HS-5 (cell line): ENCODE measurements around the gene GNAT2.
"Not testable (repeated sequence)": the region's sequence is repeated elsewhere in the genome, so short reads cannot be mapped to it uniquely, and the experiment has no call there.

Source experiments
- DNase-seq: peaks from one replicate; pipeline ENCODE4 v3.0.0-alpha.2; 2012; ENCODE audit warnings: low read depth

The GNAT2 gene

DNA sequence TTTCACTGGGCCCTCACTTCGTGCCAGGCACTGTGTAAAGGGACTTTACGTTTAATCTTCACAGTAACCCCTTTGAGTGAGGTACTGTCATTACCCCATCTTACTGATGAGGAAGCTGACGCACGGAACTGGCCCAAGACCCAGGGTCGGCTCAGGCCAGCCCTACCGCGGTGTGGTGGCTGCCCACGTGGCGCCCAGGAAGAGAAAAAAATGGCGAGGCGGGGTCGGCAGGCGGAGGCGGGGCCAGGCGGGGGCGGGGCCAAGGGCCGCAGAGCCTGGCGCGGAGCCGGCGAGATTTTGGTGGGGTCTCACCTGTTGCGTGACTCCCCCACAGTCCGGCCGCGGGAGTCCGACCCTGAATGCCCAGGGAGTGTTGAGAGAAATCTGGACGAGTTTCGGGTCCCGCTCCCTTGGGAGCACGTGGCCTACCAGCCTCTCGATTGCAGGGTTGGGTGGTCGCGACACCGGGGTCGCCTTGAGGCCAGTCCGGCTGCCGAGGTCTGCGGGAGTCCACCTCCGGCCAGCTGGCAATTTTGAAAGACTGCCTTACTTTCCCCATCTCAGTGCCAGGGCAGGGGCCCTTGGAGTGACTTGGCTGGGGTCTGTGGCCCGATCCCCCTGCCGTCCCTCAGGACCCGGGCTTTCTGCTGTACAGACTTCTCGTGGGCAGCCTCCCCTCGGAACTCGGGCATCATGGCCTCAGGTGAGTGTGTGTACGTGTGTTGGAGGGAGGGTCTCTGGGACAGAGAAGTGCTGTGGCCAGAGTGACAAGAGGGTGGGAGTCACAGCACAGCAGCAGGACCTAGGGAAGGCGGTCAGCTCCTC is at the start of gene GNAT2, which contains the start of gene AMPD2:
TSS of gene GNAT2 (minus strand) at position 41 of the 825 bp plus-strand sequence. CDS start 6,746 bp downstream, outside the sequence.
TSS of gene AMPD2 (plus strand) at position 262 of the 825 bp plus-strand sequence. CDS start 1,339 bp downstream, outside the sequence.
- DNase-seq, result peak; percentile 68

DNA sequence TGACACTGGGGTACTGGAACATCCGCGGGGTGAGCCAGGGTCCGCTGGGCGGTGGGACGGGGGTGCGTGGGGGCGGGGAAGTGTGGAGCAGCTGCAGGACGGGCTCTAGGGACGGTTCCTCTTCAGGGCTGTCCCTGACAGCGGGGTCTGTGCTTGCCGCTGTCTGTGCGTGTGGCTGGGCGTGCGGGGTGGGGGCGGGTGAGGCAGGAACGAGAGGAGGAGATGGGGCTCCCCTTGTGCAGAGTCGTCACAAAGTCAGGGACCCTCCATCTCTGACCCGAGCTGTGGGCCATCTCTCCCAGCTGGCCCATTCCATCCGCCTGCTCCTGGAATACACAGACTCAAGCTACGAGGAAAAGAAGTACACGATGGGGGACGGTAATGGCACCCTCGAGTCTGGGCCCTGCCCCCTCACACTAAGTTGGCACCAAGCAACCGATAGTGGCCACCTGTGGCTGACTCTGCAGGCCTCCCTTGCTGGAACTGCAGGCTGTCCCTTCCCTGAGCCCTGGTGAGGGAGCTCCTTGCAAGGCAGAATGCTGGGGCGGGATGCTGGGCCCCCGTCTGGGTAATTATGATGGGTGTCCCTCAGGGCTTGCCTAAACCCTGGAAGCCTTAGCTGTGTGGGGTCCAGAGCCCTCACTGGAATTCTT is 48.8 kb upstream of the GNAT2 start:
- no peak for DNase-seq

DNA sequence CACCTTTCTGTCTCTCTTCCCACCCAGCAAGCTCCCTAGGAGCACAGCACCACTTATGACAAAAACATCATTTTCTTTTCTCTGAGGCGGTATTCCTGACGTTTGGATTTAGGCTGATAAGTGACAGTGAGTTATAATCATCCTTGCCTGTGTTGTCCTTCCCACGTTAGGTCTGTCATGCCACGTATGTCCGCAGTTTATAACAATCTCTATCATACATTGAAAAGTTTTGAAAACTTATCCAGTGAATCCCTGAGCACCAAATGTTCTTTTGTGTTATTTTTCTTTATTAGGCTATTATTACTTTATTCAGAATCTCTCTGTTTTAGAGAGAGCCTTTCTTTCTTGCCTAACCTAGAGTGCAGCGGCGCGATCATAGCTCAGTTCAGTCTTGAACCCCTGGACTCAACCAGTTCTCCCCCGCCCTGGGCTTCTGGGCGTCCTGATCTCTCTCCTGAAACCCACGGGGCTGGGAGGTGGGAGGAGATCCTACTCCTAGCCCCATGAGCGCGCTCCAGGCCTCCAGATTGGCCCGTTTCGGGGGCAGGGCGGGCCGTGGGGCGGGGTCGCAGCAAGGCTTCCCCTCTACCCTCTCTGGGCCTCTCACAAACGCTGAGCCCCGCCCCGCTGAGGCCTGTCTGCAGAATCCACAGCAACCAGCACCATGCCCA is 48.2 kb upstream of the GNAT2 start, which contains the start of gene GSTM2:
TSS of gene GSTM2 (plus strand) at position 606 of the 671 bp plus-strand sequence. CDS start at position 665, 59 bp downstream.
- no peak for DNase-seq

DNA sequence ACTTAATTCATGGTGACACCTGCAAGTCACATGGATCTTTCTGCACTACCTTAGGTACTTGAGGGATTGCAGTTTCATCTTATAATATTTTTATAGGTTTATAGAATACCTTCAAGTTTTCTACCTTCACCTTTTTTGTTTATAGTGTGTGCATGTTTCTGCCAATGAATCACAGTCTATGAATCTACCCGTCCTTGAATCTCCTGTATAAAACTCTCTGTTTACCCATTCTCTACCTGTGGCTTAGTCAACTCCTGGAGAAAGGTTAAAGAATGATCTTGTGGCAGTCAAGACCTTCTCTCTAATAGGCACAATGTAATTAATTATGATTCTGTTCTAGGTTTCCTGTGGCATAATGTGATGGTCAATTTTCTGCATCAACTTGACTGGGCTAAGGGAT is 45.3 kb upstream of the GNAT2 start:
- DNase-seq, result no peak

DNA sequence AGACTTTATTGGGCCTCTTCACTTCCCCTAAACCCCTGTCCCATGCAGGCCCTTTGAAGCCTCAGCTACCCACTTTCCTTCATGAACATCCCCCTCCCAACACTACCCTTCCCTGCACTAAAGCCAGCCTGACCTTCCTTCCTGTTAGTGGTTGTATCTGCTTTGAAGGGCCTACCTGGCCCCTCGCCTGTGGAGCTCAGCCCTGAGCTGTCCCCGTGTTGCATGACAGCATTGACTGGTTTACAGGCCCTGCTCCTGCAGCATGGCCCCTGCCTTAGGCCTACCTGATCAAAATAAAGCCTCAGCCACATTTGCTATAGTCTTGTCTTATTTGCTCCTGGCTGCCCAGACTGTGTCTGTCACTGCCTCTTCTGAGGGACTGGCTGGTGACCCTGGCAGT is 42.0 kb upstream of the GNAT2 start:
- no peak for DNase-seq

DNA sequence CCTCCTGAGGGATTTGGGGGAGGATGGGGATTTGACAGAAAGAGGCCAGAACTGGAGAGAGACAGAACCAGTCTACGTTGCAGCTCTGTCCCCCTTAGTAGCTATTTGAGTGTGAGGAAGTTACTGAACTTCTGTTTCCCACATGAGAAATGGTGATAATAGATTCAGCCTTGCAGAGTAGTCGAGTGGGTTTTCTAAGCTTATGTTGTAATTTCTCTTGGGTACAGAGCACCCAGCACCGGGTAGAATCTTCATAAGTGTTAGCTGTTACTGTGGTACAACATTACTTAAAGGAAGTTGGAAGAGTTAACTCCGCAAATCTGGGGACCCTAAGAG is 41.2 kb upstream of the GNAT2 start:
- not testable (repeated sequence) for DNase-seq

DNA sequence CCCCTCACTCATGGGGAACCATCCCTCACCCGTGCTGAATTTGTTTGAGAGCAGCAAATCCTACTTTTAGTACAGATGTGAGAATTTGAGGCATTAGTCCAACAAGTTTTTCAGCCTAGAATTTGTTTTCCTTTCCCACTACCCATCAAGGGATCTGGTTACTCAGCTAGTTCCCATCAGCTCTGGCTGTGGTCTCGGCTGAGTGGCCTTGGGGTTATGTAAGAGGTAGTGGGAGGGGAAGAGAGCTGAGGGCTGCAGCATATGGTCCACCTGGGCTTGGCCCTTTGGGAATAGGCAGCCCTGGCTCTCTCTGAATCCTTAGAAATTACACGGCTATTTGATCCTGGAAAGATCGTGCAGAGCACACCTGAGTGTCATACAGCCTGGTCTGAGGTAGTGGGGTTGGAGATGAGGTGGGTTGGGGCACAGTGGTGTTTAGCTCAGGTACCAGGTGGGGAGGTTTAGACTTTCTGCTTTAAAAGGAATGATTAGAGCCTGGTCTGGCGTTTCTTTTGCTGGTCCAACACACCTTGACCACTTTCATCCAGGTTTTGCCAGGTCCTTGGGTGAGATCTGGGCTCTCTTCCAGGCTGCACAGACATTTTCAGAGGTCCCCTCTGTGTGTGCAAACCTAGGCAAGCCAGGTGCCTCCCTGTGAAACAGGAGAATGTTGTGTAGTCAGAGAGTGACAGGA is 40.7 kb upstream of the GNAT2 start:
- DNase-seq, result no peak

DNA sequence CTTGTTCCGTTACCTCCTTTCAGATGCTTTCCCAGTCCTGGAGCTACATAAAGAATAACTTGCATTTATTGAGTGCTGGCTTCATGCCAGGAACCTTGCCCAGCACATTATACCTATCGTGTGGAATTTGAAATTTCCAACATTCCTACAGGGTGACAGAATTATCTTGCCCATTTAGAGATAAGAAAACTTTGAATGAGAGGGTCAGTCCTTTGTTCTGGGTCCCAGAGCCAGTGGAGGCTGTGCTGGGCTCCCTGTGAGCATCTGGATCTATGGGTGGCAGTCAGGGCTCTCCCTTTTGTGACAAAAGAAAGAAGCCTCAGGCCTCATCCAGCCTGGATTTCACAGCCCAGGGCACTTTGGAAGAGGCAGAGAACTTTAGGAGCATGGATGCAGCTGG is 39.7 kb upstream of the GNAT2 start:
- no peak for DNase-seq

DNA sequence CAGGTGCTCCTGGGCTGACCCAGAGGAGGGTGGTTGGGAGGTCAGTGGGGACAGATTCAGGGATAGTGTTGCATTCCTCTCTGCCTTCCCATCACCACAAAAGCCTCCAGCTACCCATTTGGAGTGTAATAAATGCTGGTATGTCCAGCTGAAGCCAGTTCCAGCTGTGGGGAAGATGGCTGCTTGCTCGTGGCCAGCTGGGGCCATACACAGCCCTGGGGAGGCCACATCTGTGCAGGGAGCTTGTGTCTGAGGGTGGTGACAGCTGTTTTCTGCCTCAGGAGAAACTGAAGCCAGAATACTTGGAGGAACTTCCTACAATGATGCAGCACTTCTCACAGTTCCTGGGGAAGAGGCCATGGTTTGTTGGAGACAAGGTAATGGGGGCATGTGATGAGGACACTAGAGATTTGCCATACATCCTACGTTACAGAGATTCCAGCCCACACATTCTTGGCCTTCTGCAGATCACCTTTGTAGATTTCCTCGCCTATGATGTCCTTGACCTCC is 39.2 kb upstream of the GNAT2 start:
- no peak for DNase-seq

DNA sequence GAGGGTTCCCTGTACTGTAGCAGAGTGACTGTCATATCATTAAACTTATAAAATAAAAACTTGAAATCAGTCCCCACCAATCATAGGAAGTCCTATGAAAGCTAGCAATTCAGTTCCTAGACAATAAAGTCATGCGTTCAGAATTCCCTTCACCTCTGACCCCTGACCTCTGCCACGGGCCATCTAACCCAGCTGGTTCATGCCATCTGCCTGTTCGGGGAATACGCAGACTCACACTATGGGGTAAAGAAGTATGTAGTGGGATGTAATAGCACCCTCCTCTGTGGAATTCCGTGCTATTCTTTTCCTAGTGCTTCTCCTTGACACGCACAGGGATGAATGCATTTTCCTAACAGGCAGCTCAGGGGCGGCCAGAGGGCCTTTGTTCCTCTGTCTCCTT is 38.6 kb upstream of the GNAT2 start:
- DNase-seq, result no peak

DNA sequence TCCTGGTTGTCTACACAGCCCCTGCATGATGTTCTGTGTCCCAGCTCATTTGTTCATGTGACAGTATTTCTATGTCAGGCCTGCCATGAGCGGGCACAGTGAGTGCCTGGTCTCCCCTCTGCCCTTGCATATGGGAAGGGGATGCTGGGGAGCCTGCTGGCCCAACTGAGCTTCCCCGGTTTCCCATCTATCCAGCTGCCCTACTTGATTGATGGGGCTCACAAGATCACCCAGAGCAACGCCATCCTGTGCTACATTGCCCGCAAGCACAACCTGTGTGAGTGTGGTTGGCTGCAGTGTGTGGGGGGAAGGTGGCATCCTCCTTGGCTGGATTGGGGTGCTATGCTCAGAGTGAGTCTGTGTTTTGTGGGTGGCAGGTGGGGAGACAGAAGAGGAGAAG is 38.0 kb upstream of the GNAT2 start:
- no peak for DNase-seq

DNA sequence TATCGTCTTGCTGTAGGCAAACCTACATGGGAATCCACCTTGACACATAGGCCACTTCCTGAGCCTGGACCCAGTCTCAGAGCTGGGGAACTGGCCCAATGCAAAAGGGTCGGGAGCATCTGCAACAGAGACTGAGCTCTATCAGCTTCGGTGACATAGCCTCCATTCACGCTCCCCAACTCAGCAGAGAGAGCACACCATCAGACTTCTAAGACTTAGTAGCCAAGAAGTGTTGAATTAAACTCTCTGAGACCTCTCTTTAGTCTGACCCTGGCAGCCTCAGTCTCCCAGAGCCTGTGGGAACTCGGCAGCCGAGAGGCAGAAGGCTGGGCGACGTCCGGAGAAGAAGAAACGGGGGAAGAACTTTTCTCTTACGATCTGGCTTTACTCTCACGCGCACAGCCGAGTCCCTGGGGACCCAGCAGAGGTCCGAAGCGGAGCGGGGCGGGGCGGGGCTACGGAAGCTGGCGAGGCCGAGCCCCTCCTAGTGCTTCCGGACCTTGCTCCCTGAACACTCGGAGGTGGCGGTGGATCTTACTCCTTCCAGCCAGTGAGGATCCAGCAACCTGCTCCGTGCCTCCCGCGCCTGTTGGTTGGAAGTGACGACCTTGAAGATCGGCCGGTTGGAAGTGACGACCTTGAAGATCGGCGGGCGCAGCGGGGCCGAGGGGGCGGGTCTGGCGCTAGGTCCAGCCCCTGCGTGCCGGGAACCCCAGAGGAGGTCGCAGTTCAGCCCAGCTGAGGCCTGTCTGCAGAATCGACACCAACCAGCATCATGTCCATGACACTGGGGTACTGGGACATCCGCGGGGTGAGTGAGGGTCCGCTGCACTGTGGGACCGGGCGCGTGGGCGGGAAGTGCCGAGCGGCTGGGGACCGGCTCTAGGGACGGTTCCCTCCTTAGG is 36.5 kb upstream of the GNAT2 start, which contains the start of gene GSTM4:
TSS of gene GSTM4 (plus strand) at position 485 of the 905 bp plus-strand sequence. CDS start at position 776, 291 bp downstream.
- no peak for DNase-seq

DNA sequence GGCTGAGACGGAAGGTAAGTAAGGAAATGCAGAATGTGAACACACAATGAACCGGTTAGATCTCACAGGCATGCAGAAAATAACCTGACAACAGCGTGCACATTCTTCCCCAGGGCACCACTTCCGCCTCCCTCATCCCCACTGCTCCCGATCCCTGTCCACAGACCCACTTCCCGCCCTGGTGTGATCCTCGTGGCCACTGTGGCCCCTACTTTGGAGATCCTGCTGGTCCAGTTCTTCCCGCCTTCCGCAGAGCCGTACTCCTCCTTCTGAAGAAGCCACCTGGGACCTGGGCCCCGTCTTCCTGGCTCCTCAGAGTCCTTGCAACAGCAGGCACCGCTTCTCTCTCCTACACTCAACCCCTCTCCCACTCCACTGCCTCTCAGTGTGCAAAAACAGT is 35.1 kb upstream of the GNAT2 start:
- DNase-seq, result no peak

DNA sequence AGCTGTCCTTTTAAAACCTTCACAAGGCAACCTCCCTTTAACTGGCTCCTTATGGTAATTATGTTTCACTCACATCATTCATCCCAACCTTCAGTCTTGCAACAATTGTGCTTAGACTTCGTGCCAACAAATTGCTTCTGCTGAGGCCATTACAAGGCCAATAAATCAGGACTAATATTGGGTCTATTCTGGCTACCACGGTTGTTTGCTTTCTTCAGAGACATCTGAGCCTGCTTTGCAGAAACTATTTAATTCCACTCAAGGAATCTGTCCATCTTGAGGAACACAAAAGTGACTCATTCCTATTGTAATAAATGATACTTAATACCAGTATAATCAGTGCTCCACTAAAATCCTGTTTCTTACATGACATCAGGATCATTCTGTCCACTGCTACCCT is 33.9 kb upstream of the GNAT2 start:
- no peak for DNase-seq

DNA sequence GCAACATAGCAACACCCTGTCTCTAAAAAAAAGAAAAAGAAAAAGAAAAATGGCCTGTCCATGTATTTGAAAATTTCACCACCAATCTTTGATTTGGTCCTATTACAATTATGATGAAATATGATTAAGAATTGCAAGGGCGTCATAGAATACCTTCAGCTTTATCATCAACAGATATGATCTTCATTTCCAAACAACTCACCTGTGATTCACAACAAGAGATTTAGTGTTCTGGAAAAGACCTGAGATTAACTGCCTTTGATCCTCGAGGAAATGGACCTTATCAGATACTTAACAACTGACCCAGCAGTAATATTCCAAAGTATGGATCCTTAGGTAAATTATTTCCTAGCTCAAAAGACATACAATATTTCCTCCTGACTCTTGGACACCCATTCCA is 33.0 kb upstream of the GNAT2 start:
- DNase-seq, result no peak

DNA sequence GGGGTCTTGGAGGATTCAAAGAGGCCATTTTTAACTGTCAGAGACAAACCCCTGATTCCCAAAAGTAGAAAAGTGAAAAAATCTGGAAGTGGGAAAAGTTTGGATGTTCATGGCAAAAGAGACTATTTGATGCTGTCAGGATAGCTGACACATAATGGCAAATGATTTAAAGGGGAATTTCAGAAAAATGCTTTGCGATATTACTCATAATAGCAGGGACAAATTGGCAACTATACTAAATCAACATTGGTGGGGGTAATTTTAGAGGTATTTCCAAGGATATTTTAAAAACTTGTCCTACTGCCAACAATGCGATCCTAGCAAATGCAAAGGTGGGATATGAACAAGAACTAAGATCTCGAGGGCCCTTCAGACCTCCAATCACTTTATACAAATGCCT is 31.2 kb upstream of the GNAT2 start:
- DNase-seq, result no peak

DNA sequence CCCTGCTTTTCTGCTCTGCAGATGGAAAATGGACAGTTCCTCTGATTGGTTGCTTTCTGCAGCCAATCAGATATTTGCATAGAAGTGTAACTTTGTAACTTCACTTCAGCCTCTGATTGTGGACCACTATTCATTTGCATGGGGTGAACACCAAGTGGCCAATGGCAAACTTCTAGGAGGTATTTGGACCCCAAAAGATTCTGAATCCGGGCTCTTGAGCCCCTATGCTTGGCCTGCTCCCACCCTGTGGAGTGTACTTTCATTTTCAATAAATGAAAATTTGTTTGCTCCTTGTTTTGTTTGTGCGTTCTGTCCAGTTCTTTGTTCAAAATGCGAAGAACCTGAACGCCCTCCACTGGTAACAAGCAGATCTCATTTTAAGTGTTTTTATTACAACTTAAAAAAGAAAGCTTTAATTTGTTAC is 30.1 kb upstream of the GNAT2 start:
- no peak for DNase-seq

DNA sequence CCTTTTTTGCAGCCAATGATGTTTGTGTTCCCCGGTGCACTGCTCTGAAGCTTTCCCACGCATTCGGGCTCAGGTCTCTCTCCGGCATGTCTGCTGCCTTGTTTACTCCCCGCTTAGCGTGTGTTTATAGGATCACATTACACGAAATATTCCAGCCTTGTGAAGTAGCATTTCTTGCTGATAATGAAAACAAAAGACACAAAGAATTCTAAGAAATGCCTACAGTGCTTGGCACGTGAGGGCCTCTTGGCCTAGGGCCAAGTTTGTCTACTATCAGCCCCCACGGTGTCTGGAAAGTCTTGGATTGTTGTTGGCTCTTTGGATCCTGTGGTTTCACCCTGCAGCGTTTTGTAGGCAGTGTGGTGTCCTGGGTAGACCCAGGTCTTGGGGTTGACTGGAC is 25.3 kb upstream of the GNAT2 start:
- DNase-seq, result no peak

DNA sequence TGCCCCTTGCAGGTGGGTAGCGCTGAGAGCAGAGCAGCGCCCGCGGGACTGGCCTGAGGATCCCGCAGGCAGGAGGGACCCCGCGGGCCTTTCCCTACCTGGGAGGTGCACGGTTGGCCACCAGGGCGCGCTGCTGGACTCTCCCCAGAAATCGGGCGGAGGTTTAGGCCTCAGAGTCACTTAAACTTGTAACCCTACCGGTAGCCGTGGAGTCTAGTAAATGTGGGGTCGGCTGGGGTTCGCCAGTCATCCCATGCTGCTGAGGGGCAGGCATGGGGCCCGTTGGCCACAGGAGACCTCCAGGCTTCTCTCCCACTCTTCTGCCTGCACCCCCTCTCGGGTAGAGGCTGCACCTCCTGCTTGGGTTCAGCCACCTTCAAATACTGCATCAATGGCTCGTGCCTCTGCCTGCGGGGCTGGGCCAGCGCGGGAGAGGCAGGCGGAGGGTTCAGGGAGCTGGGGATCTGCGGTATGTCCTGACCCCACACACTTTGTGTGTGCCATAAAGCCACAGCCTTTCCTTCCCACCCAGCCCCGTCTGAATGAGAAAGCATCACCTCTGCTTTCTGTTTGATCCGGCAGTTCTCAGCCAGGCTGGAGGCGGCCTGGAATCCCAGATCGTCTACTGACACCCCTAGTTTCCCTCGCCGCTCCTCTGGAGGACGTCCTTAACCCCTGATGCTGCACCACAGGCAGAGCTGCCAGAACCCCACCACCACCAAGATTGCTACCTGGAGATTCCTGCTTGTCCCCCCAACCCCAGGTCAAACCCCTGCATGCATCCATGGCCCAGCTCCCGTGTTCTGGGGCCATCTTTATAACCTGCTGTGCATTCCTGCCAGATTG is 24.2 kb upstream of the GNAT2 start:
- no peak for DNase-seq

DNA sequence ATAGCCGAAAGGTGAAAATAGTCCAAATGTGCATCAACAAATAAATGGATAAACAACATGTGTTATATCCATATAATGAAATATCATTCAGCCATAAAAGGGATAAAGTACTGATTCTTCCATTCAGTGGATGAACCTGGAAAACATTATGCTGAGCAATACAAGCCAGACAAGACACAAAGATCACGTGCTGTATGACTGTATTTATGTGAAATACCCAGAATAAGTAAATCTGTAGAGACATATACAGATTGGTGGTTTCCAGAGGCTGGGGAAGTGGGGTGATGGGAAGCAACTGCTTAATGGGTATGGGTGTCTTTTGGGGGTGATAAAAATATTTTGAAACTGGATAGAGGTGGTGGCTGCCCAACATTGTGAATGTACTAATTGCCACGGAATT is 23.2 kb upstream of the GNAT2 start:
- DNase-seq, result no peak
